H1 (cell line): ENCODE results near the gene HSD11B1. TPM values are rescaled to one million over a fixed set of nuclear protein-coding genes. Genes with fewer than 3 reads are reported as not detected.

Experiments
- CTCF ChIA-PET: fragments of 300-600 bp; sonication (Branson Sonifier 250); formaldehyde crosslinking; loops from one replicate; lab custom pipeline; 2021; ENCODE audit not compliant: partially characterized antibody; lab: Charles Lee
- POLR2A ChIA-PET: fragments of 300-600 bp; sonication (Branson Sonifier 250); formaldehyde crosslinking; loops from one replicate; lab custom pipeline; 2021; ENCODE audit warnings: inconsistent platforms; ENCODE audit not compliant: partially characterized antibody; lab: Charles Lee
- DNase-seq, 2 experiments: peaks; one replicate each; pipeline versions ENCODE4 v3.0.0 to v3.0.0-alpha.2; 2010 to 2022; ENCODE audit warnings: low spot score in 2 of 2, low read depth in 1 of 2, mixed read lengths in 1 of 2
- FAIRE-seq: peaks from 2 replicates; lab custom pipeline; 2011; peaks lifted over from hg19 to GRCh38; lab: Jason Lieb, UNC
- H2AFZ ChIP-seq: 2 replicates; pipeline ENCODE4 v1.8.1; 2012; ENCODE audit warnings: low read length, inconsistent platforms
- H2AK5ac ChIP-seq: 2 replicates; pipeline ENCODE4 v1.6.1; 2013; ENCODE audit warnings: low read depth, low read length
- H2BK120ac ChIP-seq: replicated peaks from 2 replicates; pipeline ENCODE3; 2013; ENCODE audit warnings: low read depth, low read length, inconsistent platforms
- H2BK12ac ChIP-seq: 2 replicates; pipeline ENCODE4 v1.6.1; 2013; ENCODE audit warnings: low read depth, low read length
- H2BK15ac ChIP-seq: 2 replicates; pipeline ENCODE4 v1.6.1; 2013; ENCODE audit warnings: low read length
- H2BK20ac ChIP-seq: 2 replicates; pipeline ENCODE4 v1.6.1; 2013; ENCODE audit warnings: low read length
- H2BK5ac ChIP-seq: 2 replicates; pipeline ENCODE4 v1.6.1; 2013; ENCODE audit warnings: low read depth, low read length
- H3K14ac ChIP-seq: 2 replicates; pipeline ENCODE4 v1.6.1; 2013; ENCODE audit warnings: inconsistent platforms; ENCODE audit not compliant: insufficient read length
- H3K18ac ChIP-seq: 2 replicates; pipeline ENCODE4 v1.6.1; 2013; ENCODE audit warnings: low read length; ENCODE audit errors: extremely low read depth
- H3K23ac ChIP-seq: 2 replicates; pipeline ENCODE4 v1.6.1; 2013; ENCODE audit warnings: inconsistent platforms; ENCODE audit not compliant: insufficient read length
- H3K23me2 ChIP-seq: 2 replicates; pipeline ENCODE4 v1.6.1; 2013; ENCODE audit warnings: low read depth, low read length
- H3K27ac ChIP-seq: 2 replicates; pipeline ENCODE4 v1.6.1; 2011; ENCODE audit warnings: low read depth, low read length, inconsistent platforms
- H3K27me3 ChIP-seq, 4 experiments: replicated peaks in 1 of 4; 1 replicate in 1 of 4; 2 replicates in 3 of 4; pipeline versions ENCODE4 v1.6.1 to v1.8.1; 2011 to 2013; ENCODE audit warnings: low read length in 3 of 4, mild to moderate bottlenecking in 3 of 4, inconsistent platforms in 2 of 4, mixed read lengths in 2 of 4, moderate library complexity in 1 of 4; ENCODE audit not compliant: control insufficient read depth in 3 of 4, insufficient read depth in 3 of 4; ENCODE audit errors: extremely low read depth in 1 of 4
- H3K36me3 ChIP-seq, 4 experiments: 2 replicates each; pipeline versions ENCODE4 v1.6.1 to v1.8.1; 2011 to 2013; ENCODE audit warnings: mild to moderate bottlenecking in 4 of 4, low read length in 3 of 4, moderate library complexity in 2 of 4, control low read depth in 1 of 4, inconsistent platforms in 1 of 4; ENCODE audit not compliant: insufficient read depth in 4 of 4, control insufficient read depth in 2 of 4
- H3K4ac ChIP-seq: replicated peaks from 2 replicates; pipeline ENCODE3; 2013; ENCODE audit warnings: low read length, low read depth, mixed read lengths, inconsistent platforms; ENCODE audit not compliant: insufficient read length
- H3K4me1 ChIP-seq, 4 experiments: replicated peaks in 1 of 4; 1 replicate in 1 of 4; 2 replicates in 3 of 4; pipeline versions ENCODE4 v1.6.1 to v1.8.1; 2011 to 2013; ENCODE audit warnings: low read length in 3 of 4, inconsistent platforms in 2 of 4, mixed read lengths in 1 of 4; ENCODE audit not compliant: insufficient read depth in 4 of 4, control insufficient read depth in 3 of 4
- H3K4me2 ChIP-seq, 2 experiments: 2 replicates each; pipeline versions ENCODE4 v1.6.1 to v1.8.1; 2011 to 2013; ENCODE audit warnings: low read depth in 2 of 2, low read length in 2 of 2, control low read depth in 1 of 2, inconsistent platforms in 1 of 2, mild to moderate bottlenecking in 1 of 2; ENCODE audit not compliant: insufficient read depth in 1 of 2
- H3K4me3 ChIP-seq, 4 experiments: fragments of 200-600, 300-600 bp in 1 of 4; sonication (generic), shearing (Covaris generic), sonication (Bioruptor Twin) in 1 of 4; 2 replicates each; pipeline versions ENCODE4 v1.5.1 to v1.8.1; 2011 to 2016; ENCODE audit warnings: low read length in 4 of 4, low read depth in 3 of 4, control low read depth in 2 of 4, inconsistent platforms in 2 of 4, mild to moderate bottlenecking in 2 of 4, mixed read lengths in 1 of 4, moderate library complexity in 1 of 4; ENCODE audit not compliant: insufficient read depth in 2 of 4; ENCODE audit errors: extremely low read depth in 1 of 4
- H3K56ac ChIP-seq: replicated peaks from 2 replicates; pipeline ENCODE3; 2013; ENCODE audit warnings: low read depth, mild to moderate bottlenecking, mixed read lengths, low read length, inconsistent platforms; ENCODE audit not compliant: insufficient read length
- H3K79me1 ChIP-seq: 2 replicates; pipeline ENCODE4 v1.6.1; 2013; ENCODE audit warnings: low read depth, low read length, control low read depth
- H3K79me2 ChIP-seq, 2 experiments: 2 replicates each; pipeline versions ENCODE4 v1.6.1 to v1.8.1; 2012 to 2013; ENCODE audit warnings: low read length in 2 of 2, mild to moderate bottlenecking in 2 of 2, inconsistent platforms in 1 of 2; ENCODE audit not compliant: insufficient read depth in 2 of 2, control insufficient read depth in 1 of 2
- H3K9ac ChIP-seq, 4 experiments: replicated peaks in 1 of 4; 1 replicate in 1 of 4; 2 replicates in 3 of 4; pipeline versions ENCODE4 v1.6.1 to v1.8.1; 2011 to 2013; ENCODE audit warnings: low read depth in 3 of 4, low read length in 3 of 4, control low read depth in 2 of 4, mild to moderate bottlenecking in 2 of 4, moderate library complexity in 2 of 4, inconsistent platforms in 1 of 4; ENCODE audit errors: extremely low read depth in 1 of 4
- H3K9me3 ChIP-seq, 2 experiments: 2 replicates each; pipeline versions ENCODE4 v1.6.1 to v1.8.1; 2012 to 2013; ENCODE audit warnings: mild to moderate bottlenecking in 2 of 2, moderate library complexity in 2 of 2, control low read depth in 1 of 2, inconsistent platforms in 1 of 2, low read depth in 1 of 2, low read length in 1 of 2, mixed read lengths in 1 of 2; ENCODE audit not compliant: insufficient read depth in 2 of 2
- H4K20me1 ChIP-seq, 2 experiments: replicated peaks in 1 of 2; 2 replicates each; pipeline versions ENCODE3 to v1.8.1; 2011 to 2013; ENCODE audit warnings: inconsistent platforms in 2 of 2, low read length in 2 of 2, mild to moderate bottlenecking in 1 of 2; ENCODE audit not compliant: insufficient read depth in 2 of 2, control insufficient read depth in 1 of 2
- H4K5ac ChIP-seq: 2 replicates; pipeline ENCODE4 v1.6.1; 2013; ENCODE audit warnings: low read length, low read depth, mixed read lengths, inconsistent platforms; ENCODE audit not compliant: insufficient read length
- H4K8ac ChIP-seq: 2 replicates; pipeline ENCODE4 v1.8.0; 2013; ENCODE audit warnings: mild to moderate bottlenecking, moderate library complexity, low read length, inconsistent platforms; ENCODE audit not compliant: insufficient read depth; ENCODE audit errors: extremely low read depth
- H4K91ac ChIP-seq: replicated peaks from 2 replicates; pipeline ENCODE3; 2013; ENCODE audit warnings: low read length, mixed read lengths, inconsistent platforms; ENCODE audit not compliant: insufficient read length
- CREB1 ChIP-seq: IDR thresholded peaks from 2 replicates; pipeline ENCODE4 v1.6.1; 2012; ENCODE audit warnings: inconsistent platforms
- CTCF ChIP-seq, 3 experiments: IDR thresholded peaks; 1 replicate in 2 of 3; 2 replicates in 1 of 3; pipeline versions ENCODE4 v1.5.1 to v1.6.1; 2011; ENCODE audit warnings: low read length in 3 of 3, mild to moderate bottlenecking in 3 of 3, inconsistent platforms in 2 of 3, low read depth in 1 of 3, moderate library complexity in 1 of 3; ENCODE audit not compliant: insufficient read depth in 1 of 3; ENCODE audit errors: control extremely low read depth in 1 of 3
- FOSL1 ChIP-seq: IDR thresholded peaks from 2 replicates; pipeline ENCODE4 v1.6.1; 2011; ENCODE audit warnings: mild to moderate bottlenecking, low read depth, low read length, moderate library complexity; ENCODE audit not compliant: insufficient read depth
- GABPA ChIP-seq: IDR thresholded peaks from 2 replicates; pipeline ENCODE4 v1.6.1; 2011; ENCODE audit warnings: mild to moderate bottlenecking, low read length, moderate library complexity, borderline replicate concordance; ENCODE audit not compliant: insufficient read depth
- JUN ChIP-seq: IDR thresholded peaks from 2 replicates; pipeline ENCODE4 v1.6.1; 2011; ENCODE audit warnings: low read depth, mild to moderate bottlenecking, improper control_type of control experiment, low read length
- KDM5A ChIP-seq: fragments of 200-600 bp; IDR thresholded peaks from 2 replicates; pipeline ENCODE4 v1.7.1; 2012; ENCODE audit warnings: mild to moderate bottlenecking, low read length, inconsistent platforms, mixed read lengths
- MAFK ChIP-seq: IDR thresholded peaks from 2 replicates; pipeline ENCODE4 v1.6.1; 2012; ENCODE audit warnings: low read depth, mild to moderate bottlenecking, improper control_type of control experiment, low read length
- NRF1 ChIP-seq: IDR thresholded peaks from 2 replicates; pipeline ENCODE4 v1.6.1; 2011; ENCODE audit warnings: mild to moderate bottlenecking, low read depth, low read length, improper control_type of control experiment
- SP2 ChIP-seq: IDR thresholded peaks from 2 replicates; pipeline ENCODE4 v1.6.1; 2012; ENCODE audit warnings: mild to moderate bottlenecking, low read length, inconsistent platforms
- SUZ12 ChIP-seq: fragments of 200-600 bp; sonication (generic); IDR thresholded peaks from 2 replicates; pipeline ENCODE4 v1.6.1; 2012; ENCODE audit warnings: mild to moderate bottlenecking, inconsistent platforms, low read length, moderate library complexity, mixed read lengths
- TAF1 ChIP-seq: IDR thresholded peaks from 2 replicates; pipeline ENCODE4 v1.6.1; 2011; ENCODE audit warnings: mild to moderate bottlenecking, low read depth, low read length
- TCF12 ChIP-seq: IDR thresholded peaks from 2 replicates; pipeline ENCODE4 v1.6.1; 2011; ENCODE audit warnings: low read depth, mild to moderate bottlenecking, low read length
- TEAD4 ChIP-seq: IDR thresholded peaks from 2 replicates; pipeline ENCODE4 v1.6.1; 2012; ENCODE audit warnings: low read depth, low read length, inconsistent platforms, mixed read lengths
- WGBS, 2 experiments: shearing (Covaris generic) in 1 of 2; methylation state at CpG; one replicate each; pipeline versions ENCODE4 v1.1.6 to v1.1.7; 2013 to 2015; ENCODE audit warnings: low lambda C conversion rate in 2 of 2, mixed read lengths in 2 of 2, inconsistent platforms in 1 of 2, low coverage in 1 of 2, missing lambda C conversion rate in 1 of 2; ENCODE audit not compliant: insufficient replicate concordance in 2 of 2, insufficient coverage in 1 of 2, insufficient read length in 1 of 2; ENCODE audit errors: extremely low coverage in 1 of 2, missing lambda C conversion rate in 1 of 2; 5-methylcytosine and 5-hydroxymethylcytosine counted together
- polyA plus RNA-seq, 7 experiments: library from polyadenylated mRNA; depleted of rRNA in 3 of 7; stranded (reverse) in 5 of 7; unstranded in 2 of 7; fragments of >200 nt in 5 of 7; fragments of 200-250 nt in 2 of 7; gene quantifications; 1 replicate in 5 of 7; 2 replicates in 1 of 7; 4 replicates in 1 of 7; pipeline versions ENCODE4 v1.2.1 to v1.2.3, GENCODE V29; 2011 to 2013; ENCODE audit warnings: missing spikeins in 2 of 7, mixed read lengths in 2 of 7
- total RNA-seq: library from RNA; stranded (reverse); fragmentation: NEBNext Ultra II Directional; extraction: Animal tissue kit (Norgen Biotek cat#: 25700); gene quantifications from 2 replicates; pipeline ENCODE4 v1.2.1, GENCODE V29; 2021

The HSD11B1 gene
- total and polyA plus RNA-seq, 2 of the 8 experiments (the other 6 are each of a cell fraction or from before 2014, with no cell fraction given) = not detected

GRCh38 chr1:209708297-209708696, 3.7 kb downstream of the HSD11B1 start:
- Histone ChIP-seq H4K8ac (no peak overlapping the region), H3K4ac (no peak overlapping the region), H3K23ac (no peak overlapping the region), H2AFZ (no peak overlapping the region), H3K23me2 (no peaks in the 10 kb centered on the region; the same call in 1 of the 2 replicates), H2AK5ac (no peak overlapping the region), H2BK120ac (no peak overlapping the region), H3K4me2 (no peak overlapping the region), H4K91ac (no peak overlapping the region), H3K4me3 (no peak overlapping the region), H4K20me1 (no peaks in the 10 kb centered on the region), H2BK5ac (no peak overlapping the region), H2BK15ac (no peak overlapping the region), H3K36me3 (no peaks in the 10 kb centered on the region), H3K14ac (no peak overlapping the region), H3K27ac (no peak overlapping the region), H4K5ac (no peak overlapping the region), H3K18ac (no peak overlapping the region), H3K4me1 (no peaks in the 10 kb centered on the region), H3K27me3 (no peaks in the 10 kb centered on the region; a peak in 1 of 7 replicates), H2BK12ac (no peak overlapping the region), H3K79me2 (no peaks in the 10 kb centered on the region), H3K79me1 (no peaks in the 10 kb centered on the region), H2BK20ac (no peak overlapping the region), H3K56ac (no peak overlapping the region), H3K9ac (no peak overlapping the region), H3K9me3 (no peaks in the 10 kb centered on the region)
- 79% methylated on average over 4 of the region's 4 CpGs; no CpG with 5 or more reads in 1 of the 2 experiments for WGBS, 2 experiments
- no peak for DNase-seq
- CTCF ChIA-PET = interaction anchor here (0.9 kb wide), 1 partner anchor 114 kb away, joined by 3 read pairs; no protein-coding TSS in a partner anchor
- no peak for FAIRE-seq
- POLR2A ChIA-PET = no interaction called here
- no peak for TF ChIP-seq MAFK
- TF ChIP-seq CTCF (IDR thresholded peaks at IDR 0.05; ENCODE audit: control extremely low read depth in 1 of 3, insufficient read depth in 1 of 3, low read depth in 1 of 3, low read length in 3 of 3) = no peak
- no peak for TF ChIP-seq CREB1
- TF ChIP-seq TAF1 = no peak
- TF ChIP-seq TCF12 = no peak
- no peak for TF ChIP-seq NRF1
- no peak for TF ChIP-seq JUN
- no peak for TF ChIP-seq SUZ12
- TF ChIP-seq SP2 = no peak
- no peak for TF ChIP-seq GABPA
- TF ChIP-seq KDM5A = no peak
- no peak for TF ChIP-seq FOSL1
- TF ChIP-seq TEAD4 = no peak
